HEK293T (cell line): ENCODE data around the gene VPS26C.

Source experiments
- CTCF ChIA-PET: fragments of 350-600 bp; formaldehyde crosslinking; extraction: SDS; loops from one replicate; lab custom pipeline; 2021; ENCODE audit warnings: antibody characterized with exemption, inconsistent platforms; lab: Yijun Ruan, JAX
- POLR2A ChIA-PET: fragments of 350-600 bp; formaldehyde crosslinking; extraction: SDS; loops from one replicate; lab custom pipeline; 2020; ENCODE audit warnings: antibody characterized with exemption, inconsistent platforms; lab: Yijun Ruan, JAX
- DNase-seq: peaks from one replicate; pipeline ENCODE4 v3.0.0; 2012; ENCODE audit warnings: mixed read lengths; ENCODE audit errors: extremely low spot score
- ARNT ChIP-seq: fragments of 450-650 bp; IDR thresholded peaks from 2 replicates; pipeline ENCODE4 v1.6.1; 2017; ENCODE audit warnings: mild to moderate bottlenecking
- BHLHE40 ChIP-seq: fragments of 450-650 bp; IDR thresholded peaks from 2 replicates; pipeline ENCODE4 v1.6.1; 2016; ENCODE audit warnings: mild to moderate bottlenecking, moderate library complexity, borderline replicate concordance
- CTBP1 ChIP-seq: fragments of 450-650 bp; IDR thresholded peaks from 2 replicates; pipeline ENCODE4 v1.6.1; 2016; ENCODE audit warnings: borderline replicate concordance
- ELF4 ChIP-seq: fragments of 450-650 bp; IDR thresholded peaks from 2 replicates; pipeline ENCODE4 v1.6.1; 2017; ENCODE audit warnings: antibody characterized with exemption
- FOXA1 ChIP-seq: fragments of 450-650 bp; IDR thresholded peaks from 2 replicates; pipeline ENCODE4 v1.6.1; 2016; ENCODE audit warnings: mild to moderate bottlenecking
- FOXK2 ChIP-seq: fragments of 450-650 bp; IDR thresholded peaks from 2 replicates; pipeline ENCODE4 v1.6.1; 2016; ENCODE audit warnings: mild to moderate bottlenecking
- FOXM1 ChIP-seq: fragments of 450-650 bp; IDR thresholded peaks from 2 replicates; pipeline ENCODE4 v1.6.1; 2017; ENCODE audit warnings: mild to moderate bottlenecking, borderline replicate concordance
- HDGF ChIP-seq: fragments of 450-650 bp; IDR thresholded peaks from 2 replicates; pipeline ENCODE4 v1.6.1; 2017; ENCODE audit warnings: antibody characterized with exemption, borderline replicate concordance
- L3MBTL2 ChIP-seq: fragments of 450-650 bp; conservative IDR thresholded peaks from 2 replicates; pipeline ENCODE4 v1.6.1; 2016; ENCODE audit warnings: mild to moderate bottlenecking
- LEF1 ChIP-seq: fragments of 450-650 bp; IDR thresholded peaks from 2 replicates; pipeline ENCODE4 v1.6.1; 2017; ENCODE audit warnings: mild to moderate bottlenecking, borderline replicate concordance
- NFRKB ChIP-seq: fragments of 450-650 bp; IDR thresholded peaks from 2 replicates; pipeline ENCODE4 v1.6.1; 2016; ENCODE audit warnings: mild to moderate bottlenecking, moderate library complexity
- PKNOX1 ChIP-seq: fragments of 450-650 bp; IDR thresholded peaks from 2 replicates; pipeline ENCODE4 v1.6.1; 2016
- SP1 ChIP-seq: fragments of 450-650 bp; IDR thresholded peaks from 2 replicates; pipeline ENCODE4 v1.6.1; 2017
- SUZ12 ChIP-seq: fragments of 450-650 bp; IDR thresholded peaks from 2 replicates; pipeline ENCODE4 v1.6.1; 2016; ENCODE audit warnings: mild to moderate bottlenecking
- TARDBP ChIP-seq: fragments of 450-650 bp; IDR thresholded peaks from 2 replicates; pipeline ENCODE4 v1.6.1; 2016
- ZNF384 ChIP-seq: fragments of 450-650 bp; IDR thresholded peaks from 2 replicates; pipeline ENCODE4 v1.6.1; 2016

VPS26C gene

DNA sequence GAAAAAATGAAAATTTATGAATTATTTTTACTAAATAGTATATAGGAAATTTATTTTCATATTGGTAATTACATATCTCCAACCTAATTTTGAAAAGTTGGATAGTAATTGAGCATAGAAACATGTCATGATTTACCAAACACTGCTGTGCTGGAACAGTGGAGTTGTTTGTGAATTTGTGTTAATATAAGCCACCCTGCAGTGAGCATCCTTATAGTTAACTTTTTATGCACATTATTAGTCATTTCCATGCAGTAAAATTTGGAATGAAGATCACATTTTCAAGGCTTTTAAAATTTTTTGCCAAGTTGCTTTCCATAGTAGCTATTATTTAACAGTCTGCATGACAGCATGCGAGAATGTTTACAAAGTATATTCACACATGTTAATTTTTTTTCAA lies 78.3 kb downstream of the VPS26C start:
- TF ChIP-seq BHLHE40: no peak
- no peak for TF ChIP-seq ARNT
- TF ChIP-seq PKNOX1: no peak
- TF ChIP-seq L3MBTL2: no peak
- no peak for TF ChIP-seq FOXK2
- no peak for DNase-seq
- POLR2A ChIA-PET: no interaction called here
- CTCF ChIA-PET: no interaction called here

DNA sequence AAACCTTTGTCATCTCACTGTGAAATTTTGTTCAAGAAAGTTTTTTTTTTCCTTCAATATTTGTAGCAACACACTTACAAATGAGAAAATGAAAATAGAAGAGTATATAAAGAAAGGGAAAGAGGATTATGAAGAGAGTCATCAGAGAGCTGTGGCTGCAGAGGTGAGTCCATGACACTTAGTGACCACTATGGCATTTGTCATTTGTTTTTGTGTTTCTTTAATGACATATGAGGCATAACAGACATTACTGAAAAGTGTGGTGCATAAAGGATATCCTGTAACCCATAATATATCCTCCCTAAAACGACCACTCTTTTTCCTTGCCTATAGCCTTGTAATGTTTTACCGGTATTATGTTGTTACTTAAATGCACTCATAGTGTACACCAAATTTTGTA lies 80.2 kb downstream of the VPS26C start:
- no peak for DNase-seq
- ChIA-PET POLR2A (interaction anchor here (0.9 kb wide), 1 partner anchor 10 kb away, joined by 3 read pairs; no protein-coding TSS in a partner anchor), CTCF (no interaction called here)
- TF ChIP-seq CTBP1: no peak
- no peak for TF ChIP-seq L3MBTL2
- no peak for TF ChIP-seq PKNOX1
- no peak for TF ChIP-seq FOXK2
- TF ChIP-seq BHLHE40: no peak
- TF ChIP-seq FOXM1: no peak
- no peak for TF ChIP-seq LEF1
- TF ChIP-seq NFRKB: no peak
- no peak for TF ChIP-seq SUZ12
- TF ChIP-seq TARDBP: no peak
- TF ChIP-seq FOXA1: no peak
- TF ChIP-seq HDGF: no peak
- no peak for TF ChIP-seq SP1
- no peak for TF ChIP-seq ELF4
- TF ChIP-seq ARNT: no peak
- TF ChIP-seq ZNF384: no peak

DNA sequence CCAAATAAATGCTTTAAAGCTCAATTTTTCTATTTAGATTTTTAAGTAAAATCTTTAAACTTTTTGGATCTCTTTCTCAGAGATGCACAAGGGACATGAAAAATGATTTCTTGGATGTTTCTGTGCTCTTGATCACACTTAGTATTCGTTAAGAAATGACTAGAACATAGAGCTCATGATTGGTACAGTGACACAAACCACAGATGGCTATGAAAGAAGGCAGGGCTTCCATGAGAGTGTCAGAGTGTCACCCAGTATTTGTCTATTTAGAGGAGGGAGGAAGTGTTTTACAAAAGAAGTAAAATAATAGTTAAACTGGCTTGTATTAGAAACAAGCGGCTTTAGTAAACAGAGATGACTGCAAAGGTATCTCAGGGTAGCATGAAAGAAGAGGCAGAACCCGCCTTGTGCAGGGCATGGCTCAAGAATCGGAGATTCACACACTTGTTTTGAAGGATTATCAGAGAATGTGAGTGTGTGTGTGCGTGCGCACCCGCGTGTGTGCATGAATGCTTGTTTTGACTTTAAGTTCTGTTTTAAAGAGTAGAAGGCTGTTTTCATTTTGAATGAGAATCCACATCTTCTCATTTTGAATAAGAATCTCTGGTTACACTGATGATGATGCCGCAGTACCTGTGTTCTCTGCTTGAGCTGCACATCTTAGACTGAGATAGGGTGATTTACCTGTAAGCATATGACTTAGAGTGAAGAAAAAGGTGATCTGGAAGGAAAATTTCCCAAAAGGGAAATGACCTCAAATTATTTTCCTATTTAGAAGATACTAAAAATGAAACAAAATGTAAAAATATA lies 82.1 kb downstream of the VPS26C start:
- POLR2A ChIA-PET: no interaction called here
- CTCF ChIA-PET: no interaction called here
- TF ChIP-seq CTBP1 (no peak), BHLHE40 (no peak), LEF1 (no peak), TARDBP (no peak)
- no peak for DNase-seq

- CTCF ChIA-PET: no interaction called here
- TF ChIP-seq CTBP1 (no peak), ARNT (no peak), TARDBP (no peak), NFRKB (no peak), SUZ12 (no peak), SP1 (no peak), FOXM1 (no peak), LEF1 (no peak), ZNF384 (no peak), ELF4 (no peak), PKNOX1 (no peak), FOXK2 (no peak), L3MBTL2 (no peak), FOXA1 (no peak), BHLHE40 (no peak), HDGF (no peak)
- POLR2A ChIA-PET: no interaction called here
- no peak for DNase-seq
These were observed 83.4 kb downstream of the VPS26C start for GRCh38 chr21:37183749-37184148.

GRCh38 chr21:37182222-37182621 lies 84.9 kb downstream of the VPS26C start:
- ChIA-PET CTCF (interaction anchor here (0.7 kb wide), 1 partner anchor 351 kb away, joined by 5 read pairs; no protein-coding TSS in a partner anchor), POLR2A (no interaction called here)
- no peak for DNase-seq
- TF ChIP-seq FOXA1 (no peak), SUZ12 (no peak), HDGF (no peak), CTBP1 (no peak), NFRKB (no peak), SP1 (no peak), ELF4 (no peak), LEF1 (no peak), BHLHE40 (no peak), PKNOX1 (no peak), TARDBP (no peak), ARNT (no peak), ZNF384 (no peak), FOXM1 (no peak), L3MBTL2 (no peak), FOXK2 (no peak)

DNA sequence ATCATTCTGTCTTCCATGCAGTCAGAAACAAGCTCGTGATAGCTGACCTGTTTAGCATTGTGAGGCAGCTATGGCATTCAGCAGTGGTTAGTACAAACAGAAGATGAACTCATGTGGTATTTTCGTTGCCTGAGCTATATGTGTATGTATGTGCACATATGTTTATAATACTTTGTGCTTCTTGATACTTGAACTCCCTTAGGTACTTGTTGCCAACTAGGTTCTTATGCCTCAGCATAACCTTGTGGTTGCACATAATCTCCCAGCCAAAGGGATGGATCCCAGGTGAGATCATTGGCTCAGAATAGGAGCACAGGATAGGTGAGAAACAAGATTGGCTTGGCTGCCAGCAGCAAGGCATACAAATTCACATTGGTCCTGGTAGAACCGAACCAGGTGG lies 86.1 kb downstream of the VPS26C start:
- ChIA-PET CTCF (no interaction called here), POLR2A (no interaction called here)
- no peak for TF ChIP-seq ARNT
- TF ChIP-seq CTBP1: no peak
- no peak for TF ChIP-seq ZNF384
- TF ChIP-seq HDGF: no peak
- TF ChIP-seq LEF1: no peak
- TF ChIP-seq TARDBP: no peak
- TF ChIP-seq SP1: no peak
- no peak for TF ChIP-seq ELF4
- no peak for TF ChIP-seq NFRKB
- no peak for TF ChIP-seq BHLHE40
- no peak for TF ChIP-seq FOXA1
- TF ChIP-seq FOXM1: no peak
- TF ChIP-seq SUZ12: no peak
- no peak for TF ChIP-seq FOXK2
- TF ChIP-seq PKNOX1: no peak
- TF ChIP-seq L3MBTL2: no peak
- DNase-seq: no peak
